Mucosa of descending colon (tissue), 3 donors: ENCODE results near the gene RPS6KA1. TPM values are rescaled to one million over a fixed set of nuclear protein-coding genes. Genes with fewer than 3 reads are reported as not detected.

Source experiments
- ATAC-seq: fragments of 200-7000 bp; cut with Tn5 transposase; one replicate; pipeline ENCODE4 v1.9.1; 2020; ENCODE audit warnings: mild to moderate bottlenecking, moderate library complexity
- DNase-seq, 3 donors: peaks; one replicate each; pipeline ENCODE4 v3.0.0-alpha.2; 2020
- H3K36me3 ChIP-seq: fragments of 200-600 bp; one replicate; pipeline ENCODE4 v1.8.0; 2021; ENCODE audit warnings: low read depth, mild to moderate bottlenecking
- H3K4me1 ChIP-seq: fragments of 200-600 bp; one replicate; pipeline ENCODE4 v1.8.0; 2021; ENCODE audit warnings: low read depth, mild to moderate bottlenecking
- H3K4me3 ChIP-seq: fragments of 200-600 bp; one replicate; pipeline ENCODE4 v1.8.0; 2021; ENCODE audit warnings: mild to moderate bottlenecking
- H3K9me3 ChIP-seq: fragments of 200-600 bp; one replicate; pipeline ENCODE4 v1.8.0; 2021; ENCODE audit warnings: mild to moderate bottlenecking
- intact Hi-C, 2 donors: fragments of 100-400 bp; cut with DNase I in 1 of 2; cut with micrococcal nuclease in 1 of 2; formaldehyde crosslinking; loops; one replicate each; pipeline versions ENCODE4 v1.11.0 to v1.11.1; 2022; cut with DNase I, micrococcal nuclease
- total RNA-seq, 3 donors: library from RNA; stranded (reverse); fragmentation: NEBNext Ultra II Directional in 2 of 3; extraction: Animal tissue kit (Norgen Biotek cat#: 25700) in 2 of 3; gene quantifications; one replicate each; pipeline versions ENCODE4 v1.2.1 to v1.2.4, GENCODE V29; 2021 to 2023
- TF ChIP-seq, protein P1 (sequence below): fragments of 200-600 bp; IDR thresholded peaks from one replicate; pipeline ENCODE4 v1.8.0; 2022; ENCODE audit warnings: antibody characterized with exemption, mild to moderate bottlenecking
- donor health status: DM: no; HTN: no; CAD: no; lungs with moderate emphysema.
- donor health status: DM: no; HTN: no; CAD: no.
- donor health status: DM: no; HTN: yes; CAD: no.

The RPS6KA1 gene
- total RNA-seq, 3 donors from 2014 or later: 81.4 to 183 (median 146) TPM

DNA sequence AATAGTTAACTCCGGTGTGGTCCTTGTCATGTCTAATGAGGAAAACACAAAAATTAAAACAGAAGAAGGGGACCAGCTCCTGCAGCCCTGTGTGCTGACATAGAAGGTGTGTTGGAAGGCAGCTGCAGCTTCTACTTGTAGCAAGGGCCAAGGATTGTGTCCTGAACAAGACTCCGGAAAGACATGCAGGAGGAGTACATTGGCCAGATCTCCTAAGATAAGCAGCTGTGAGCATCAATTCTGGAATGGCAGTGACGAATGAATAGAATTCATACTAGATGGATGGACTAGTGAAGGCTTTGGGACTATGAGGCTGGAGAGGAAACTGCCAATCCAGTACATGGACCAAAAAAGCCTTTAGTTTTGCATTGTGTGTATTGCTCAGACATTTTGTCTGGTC, 19.3 kb downstream of the RPS6KA1 start:
- Histone ChIP-seq H3K36me3 (peaks cover 4% of the 10 kb centered on the region), H3K4me3 (no peak overlapping the region), H3K4me1 (no peaks in the 10 kb centered on the region), H3K9me3 (no peaks in the 10 kb centered on the region)
- TF ChIP-seq, protein P1, sequence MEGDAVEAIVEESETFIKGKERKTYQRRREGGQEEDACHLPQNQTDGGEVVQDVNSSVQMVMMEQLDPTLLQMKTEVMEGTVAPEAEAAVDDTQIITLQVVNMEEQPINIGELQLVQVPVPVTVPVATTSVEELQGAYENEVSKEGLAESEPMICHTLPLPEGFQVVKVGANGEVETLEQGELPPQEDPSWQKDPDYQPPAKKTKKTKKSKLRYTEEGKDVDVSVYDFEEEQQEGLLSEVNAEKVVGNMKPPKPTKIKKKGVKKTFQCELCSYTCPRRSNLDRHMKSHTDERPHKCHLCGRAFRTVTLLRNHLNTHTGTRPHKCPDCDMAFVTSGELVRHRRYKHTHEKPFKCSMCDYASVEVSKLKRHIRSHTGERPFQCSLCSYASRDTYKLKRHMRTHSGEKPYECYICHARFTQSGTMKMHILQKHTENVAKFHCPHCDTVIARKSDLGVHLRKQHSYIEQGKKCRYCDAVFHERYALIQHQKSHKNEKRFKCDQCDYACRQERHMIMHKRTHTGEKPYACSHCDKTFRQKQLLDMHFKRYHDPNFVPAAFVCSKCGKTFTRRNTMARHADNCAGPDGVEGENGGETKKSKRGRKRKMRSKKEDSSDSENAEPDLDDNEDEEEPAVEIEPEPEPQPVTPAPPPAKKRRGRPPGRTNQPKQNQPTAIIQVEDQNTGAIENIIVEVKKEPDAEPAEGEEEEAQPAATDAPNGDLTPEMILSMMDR: no peak
- intact Hi-C loops: no loop called here
- DNase-seq: no peak
- no peak for ATAC-seq

DNA sequence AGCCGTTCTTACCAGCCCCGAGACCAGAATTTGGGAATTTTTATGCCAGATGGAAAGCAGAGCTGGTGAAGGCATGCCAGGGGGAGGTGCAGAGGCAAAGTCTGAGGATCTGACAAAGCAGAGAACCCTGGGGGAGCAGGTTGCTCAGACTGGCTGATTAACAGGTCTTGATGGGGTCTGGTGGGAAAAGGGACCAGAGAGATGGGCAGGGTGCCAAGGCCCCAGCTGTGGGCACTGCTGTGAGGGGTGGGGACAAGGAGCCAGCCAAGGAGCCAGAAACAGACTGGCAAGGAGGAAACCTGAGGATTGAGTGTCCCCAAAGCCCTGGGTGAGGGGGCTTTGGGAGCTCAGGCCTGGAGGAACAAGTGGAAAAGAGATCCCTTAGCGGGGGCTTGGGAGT, 21.4 kb downstream of the RPS6KA1 start:
- TF ChIP-seq, protein P1: no peak
- ATAC-seq: no peak

DNA sequence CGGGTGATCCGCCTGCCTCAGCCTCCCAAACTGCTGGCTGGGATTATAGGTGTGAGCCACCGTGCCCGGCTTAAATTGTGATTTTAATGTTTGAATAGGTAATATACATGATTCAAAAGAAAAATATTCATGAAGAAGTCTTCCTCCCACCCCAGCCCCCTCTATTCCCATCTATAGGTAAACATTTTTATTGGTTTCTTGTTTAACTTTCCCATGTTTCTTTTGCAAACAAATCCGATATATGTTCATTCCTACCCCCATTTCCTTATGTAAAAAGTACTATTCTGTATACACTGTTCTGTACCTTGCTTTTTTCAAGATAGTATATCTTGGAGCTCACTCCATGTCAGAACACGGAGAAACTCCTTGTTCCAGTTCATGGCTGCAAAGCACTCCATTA, 23.2 kb downstream of the RPS6KA1 start:
- Histone ChIP-seq H3K9me3 (no peaks in the 10 kb centered on the region), H3K4me1 (no peaks in the 10 kb centered on the region), H3K4me3 (no peak overlapping the region), H3K36me3 (peaks cover 11% of the 10 kb centered on the region)
- intact Hi-C loops: no loop called here
- TF ChIP-seq, protein P1: no peak
- ATAC-seq (no peak), DNase-seq (no peak)

More for the DNA sequence above, 21.4 kb downstream of the RPS6KA1 start:
- peaks cover 4% of the 10 kb centered on the region for H3K36me3 ChIP-seq
- no peaks in the 10 kb centered on the region for H3K9me3 ChIP-seq
- intact Hi-C loops: no loop called here
- peak in 1 of 3 donors; percentile 33 for DNase-seq
- H3K4me3 ChIP-seq: no peak overlapping the region
- H3K4me1 ChIP-seq: no peaks in the 10 kb centered on the region

DNA sequence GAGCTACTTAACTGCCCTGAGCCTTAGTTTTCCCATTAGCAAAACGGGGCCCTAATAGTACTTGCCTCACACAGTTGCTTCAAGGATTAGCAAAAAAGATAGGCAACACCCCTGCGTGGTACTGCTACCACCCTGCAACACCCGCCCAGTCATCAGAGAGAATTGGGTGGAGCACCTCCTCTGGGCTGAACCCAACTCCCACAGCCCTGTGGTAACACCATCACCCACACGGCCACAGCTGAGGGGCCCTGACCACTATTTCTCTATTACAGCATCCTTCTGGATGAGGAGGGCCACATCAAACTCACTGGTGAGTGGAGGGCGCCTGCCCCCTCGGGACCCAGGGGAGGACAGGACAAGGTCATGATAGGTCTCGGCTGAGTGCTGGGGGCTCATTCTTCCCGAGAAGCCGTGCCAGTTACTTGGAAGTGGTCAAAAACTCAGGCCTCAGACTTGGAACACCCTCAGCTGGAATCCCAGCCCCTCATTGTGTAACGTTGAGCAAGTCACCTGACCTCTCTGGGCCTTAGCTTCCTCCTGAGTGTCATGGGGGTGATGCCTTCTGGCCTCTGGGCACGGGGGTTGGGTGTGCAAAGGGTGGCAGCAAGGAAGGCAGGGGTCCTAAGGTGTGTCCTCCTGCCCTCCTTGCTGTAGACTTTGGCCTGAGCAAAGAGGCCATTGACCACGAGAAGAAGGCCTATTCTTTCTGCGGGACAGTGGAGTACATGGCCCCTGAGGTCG, 24.6 kb downstream of the RPS6KA1 start:
- ATAC-seq (peak; percentile 12), DNase-seq (no peak)
- TF ChIP-seq, protein P1: no peak
- no peaks in the 10 kb centered on the region for H3K9me3 ChIP-seq
- H3K36me3 ChIP-seq: peaks cover 11% of the 10 kb centered on the region
- no peak overlapping the region for H3K4me3 ChIP-seq
- no peaks in the 10 kb centered on the region for H3K4me1 ChIP-seq
- intact Hi-C loops: no loop called here

DNA sequence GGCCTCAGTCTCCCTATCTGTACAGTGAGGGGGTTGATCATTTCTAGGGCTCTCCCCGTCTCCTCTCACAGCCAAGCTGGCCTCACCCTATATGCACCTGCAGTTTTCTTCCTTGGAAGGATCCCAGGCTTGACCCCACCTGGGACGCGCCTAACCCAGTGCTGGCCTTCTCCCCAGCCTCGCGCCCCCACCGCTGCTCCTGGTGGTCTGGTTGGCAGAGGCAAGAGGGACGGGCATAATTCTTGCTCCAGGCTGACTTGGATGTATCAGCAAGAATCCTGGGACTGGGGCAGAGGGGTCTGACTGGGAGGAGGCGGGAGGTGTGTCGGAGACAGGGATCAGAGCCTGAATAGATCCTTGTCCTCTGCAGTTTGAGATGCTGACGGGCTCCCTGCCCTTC, 25.2 kb downstream of the RPS6KA1 start:
- Histone ChIP-seq H3K9me3 (no peaks in the 10 kb centered on the region), H3K4me1 (no peaks in the 10 kb centered on the region), H3K36me3 (peaks cover 11% of the 10 kb centered on the region), H3K4me3 (no peak overlapping the region)
- no peak for ATAC-seq
- TF ChIP-seq, protein P1: no peak
- no peak for DNase-seq
- intact Hi-C loops: no loop called here
